H1 (cell line): ENCODE results near the gene ANKLE1. TPM values are rescaled to one million over a fixed set of nuclear protein-coding genes. Genes with fewer than 3 reads are reported as not detected.

Source experiments
- CTCF ChIA-PET: fragments of 300-600 bp; sonication (Branson Sonifier 250); formaldehyde crosslinking; loops from one replicate; lab custom pipeline; 2021; ENCODE audit not compliant: partially characterized antibody; lab: Charles Lee
- POLR2A ChIA-PET: fragments of 300-600 bp; sonication (Branson Sonifier 250); formaldehyde crosslinking; loops from one replicate; lab custom pipeline; 2021; ENCODE audit warnings: inconsistent platforms; ENCODE audit not compliant: partially characterized antibody; lab: Charles Lee
- DNase-seq, 2 experiments: peaks; one replicate each; pipeline versions ENCODE4 v3.0.0 to v3.0.0-alpha.2; 2010 to 2022; ENCODE audit warnings: low spot score in 2 of 2, low read depth in 1 of 2, mixed read lengths in 1 of 2
- FAIRE-seq: peaks from 2 replicates; lab custom pipeline; 2011; peaks lifted over from hg19 to GRCh38; lab: Jason Lieb, UNC
- H2AFZ ChIP-seq: 2 replicates; pipeline ENCODE4 v1.8.1; 2012; ENCODE audit warnings: low read length, inconsistent platforms
- H2AK5ac ChIP-seq: 2 replicates; pipeline ENCODE4 v1.6.1; 2013; ENCODE audit warnings: low read depth, low read length
- H2BK120ac ChIP-seq: replicated peaks from 2 replicates; pipeline ENCODE3; 2013; ENCODE audit warnings: low read depth, low read length, inconsistent platforms
- H2BK12ac ChIP-seq: 2 replicates; pipeline ENCODE4 v1.6.1; 2013; ENCODE audit warnings: low read depth, low read length
- H2BK15ac ChIP-seq: 2 replicates; pipeline ENCODE4 v1.6.1; 2013; ENCODE audit warnings: low read length
- H2BK20ac ChIP-seq: 2 replicates; pipeline ENCODE4 v1.6.1; 2013; ENCODE audit warnings: low read length
- H2BK5ac ChIP-seq: 2 replicates; pipeline ENCODE4 v1.6.1; 2013; ENCODE audit warnings: low read depth, low read length
- H3K14ac ChIP-seq: 2 replicates; pipeline ENCODE4 v1.6.1; 2013; ENCODE audit warnings: inconsistent platforms; ENCODE audit not compliant: insufficient read length
- H3K18ac ChIP-seq: 2 replicates; pipeline ENCODE4 v1.6.1; 2013; ENCODE audit warnings: low read length; ENCODE audit errors: extremely low read depth
- H3K23ac ChIP-seq: 2 replicates; pipeline ENCODE4 v1.6.1; 2013; ENCODE audit warnings: inconsistent platforms; ENCODE audit not compliant: insufficient read length
- H3K23me2 ChIP-seq: 2 replicates; pipeline ENCODE4 v1.6.1; 2013; ENCODE audit warnings: low read depth, low read length
- H3K27ac ChIP-seq: 2 replicates; pipeline ENCODE4 v1.6.1; 2011; ENCODE audit warnings: low read depth, low read length, inconsistent platforms
- H3K27me3 ChIP-seq, 4 experiments: replicated peaks in 1 of 4; 1 replicate in 1 of 4; 2 replicates in 3 of 4; pipeline versions ENCODE4 v1.6.1 to v1.8.1; 2011 to 2013; ENCODE audit warnings: low read length in 3 of 4, mild to moderate bottlenecking in 3 of 4, inconsistent platforms in 2 of 4, mixed read lengths in 2 of 4, moderate library complexity in 1 of 4; ENCODE audit not compliant: control insufficient read depth in 3 of 4, insufficient read depth in 3 of 4; ENCODE audit errors: extremely low read depth in 1 of 4
- H3K36me3 ChIP-seq, 4 experiments: 2 replicates each; pipeline versions ENCODE4 v1.6.1 to v1.8.1; 2011 to 2013; ENCODE audit warnings: mild to moderate bottlenecking in 4 of 4, low read length in 3 of 4, moderate library complexity in 2 of 4, control low read depth in 1 of 4, inconsistent platforms in 1 of 4; ENCODE audit not compliant: insufficient read depth in 4 of 4, control insufficient read depth in 2 of 4
- H3K4ac ChIP-seq: replicated peaks from 2 replicates; pipeline ENCODE3; 2013; ENCODE audit warnings: low read length, low read depth, mixed read lengths, inconsistent platforms; ENCODE audit not compliant: insufficient read length
- H3K4me1 ChIP-seq, 4 experiments: replicated peaks in 1 of 4; 1 replicate in 1 of 4; 2 replicates in 3 of 4; pipeline versions ENCODE4 v1.6.1 to v1.8.1; 2011 to 2013; ENCODE audit warnings: low read length in 3 of 4, inconsistent platforms in 2 of 4, mixed read lengths in 1 of 4; ENCODE audit not compliant: insufficient read depth in 4 of 4, control insufficient read depth in 3 of 4
- H3K4me2 ChIP-seq, 2 experiments: 2 replicates each; pipeline versions ENCODE4 v1.6.1 to v1.8.1; 2011 to 2013; ENCODE audit warnings: low read depth in 2 of 2, low read length in 2 of 2, control low read depth in 1 of 2, inconsistent platforms in 1 of 2, mild to moderate bottlenecking in 1 of 2; ENCODE audit not compliant: insufficient read depth in 1 of 2
- H3K4me3 ChIP-seq, 4 experiments: fragments of 200-600, 300-600 bp in 1 of 4; sonication (generic), shearing (Covaris generic), sonication (Bioruptor Twin) in 1 of 4; 2 replicates each; pipeline versions ENCODE4 v1.5.1 to v1.8.1; 2011 to 2016; ENCODE audit warnings: low read length in 4 of 4, low read depth in 3 of 4, control low read depth in 2 of 4, inconsistent platforms in 2 of 4, mild to moderate bottlenecking in 2 of 4, mixed read lengths in 1 of 4, moderate library complexity in 1 of 4; ENCODE audit not compliant: insufficient read depth in 2 of 4; ENCODE audit errors: extremely low read depth in 1 of 4
- H3K56ac ChIP-seq: replicated peaks from 2 replicates; pipeline ENCODE3; 2013; ENCODE audit warnings: low read depth, mild to moderate bottlenecking, mixed read lengths, low read length, inconsistent platforms; ENCODE audit not compliant: insufficient read length
- H3K79me1 ChIP-seq: 2 replicates; pipeline ENCODE4 v1.6.1; 2013; ENCODE audit warnings: low read depth, low read length, control low read depth
- H3K79me2 ChIP-seq, 2 experiments: 2 replicates each; pipeline versions ENCODE4 v1.6.1 to v1.8.1; 2012 to 2013; ENCODE audit warnings: low read length in 2 of 2, mild to moderate bottlenecking in 2 of 2, inconsistent platforms in 1 of 2; ENCODE audit not compliant: insufficient read depth in 2 of 2, control insufficient read depth in 1 of 2
- H3K9ac ChIP-seq, 4 experiments: replicated peaks in 1 of 4; 1 replicate in 1 of 4; 2 replicates in 3 of 4; pipeline versions ENCODE4 v1.6.1 to v1.8.1; 2011 to 2013; ENCODE audit warnings: low read depth in 3 of 4, low read length in 3 of 4, control low read depth in 2 of 4, mild to moderate bottlenecking in 2 of 4, moderate library complexity in 2 of 4, inconsistent platforms in 1 of 4; ENCODE audit errors: extremely low read depth in 1 of 4
- H3K9me3 ChIP-seq, 2 experiments: 2 replicates each; pipeline versions ENCODE4 v1.6.1 to v1.8.1; 2012 to 2013; ENCODE audit warnings: mild to moderate bottlenecking in 2 of 2, moderate library complexity in 2 of 2, control low read depth in 1 of 2, inconsistent platforms in 1 of 2, low read depth in 1 of 2, low read length in 1 of 2, mixed read lengths in 1 of 2; ENCODE audit not compliant: insufficient read depth in 2 of 2
- H4K20me1 ChIP-seq, 2 experiments: replicated peaks in 1 of 2; 2 replicates each; pipeline versions ENCODE3 to v1.8.1; 2011 to 2013; ENCODE audit warnings: inconsistent platforms in 2 of 2, low read length in 2 of 2, mild to moderate bottlenecking in 1 of 2; ENCODE audit not compliant: insufficient read depth in 2 of 2, control insufficient read depth in 1 of 2
- H4K5ac ChIP-seq: 2 replicates; pipeline ENCODE4 v1.6.1; 2013; ENCODE audit warnings: low read length, low read depth, mixed read lengths, inconsistent platforms; ENCODE audit not compliant: insufficient read length
- H4K8ac ChIP-seq: 2 replicates; pipeline ENCODE4 v1.8.0; 2013; ENCODE audit warnings: mild to moderate bottlenecking, moderate library complexity, low read length, inconsistent platforms; ENCODE audit not compliant: insufficient read depth; ENCODE audit errors: extremely low read depth
- H4K91ac ChIP-seq: replicated peaks from 2 replicates; pipeline ENCODE3; 2013; ENCODE audit warnings: low read length, mixed read lengths, inconsistent platforms; ENCODE audit not compliant: insufficient read length
- CTBP2 ChIP-seq: IDR thresholded peaks from 2 replicates; pipeline ENCODE4 v1.7.0; 2011; ENCODE audit warnings: borderline replicate concordance, mild to moderate bottlenecking, moderate library complexity, mixed read lengths, low read length; ENCODE audit not compliant: insufficient read depth, insufficient read length
- KDM5A ChIP-seq: fragments of 200-600 bp; IDR thresholded peaks from 2 replicates; pipeline ENCODE4 v1.7.1; 2012; ENCODE audit warnings: mild to moderate bottlenecking, low read length, inconsistent platforms, mixed read lengths
- RBBP5 ChIP-seq: IDR thresholded peaks from 2 replicates; pipeline ENCODE4 v1.7.1; 2012; ENCODE audit warnings: low read depth, mild to moderate bottlenecking, inconsistent platforms, low read length, moderate library complexity, borderline replicate concordance
- WGBS, 2 experiments: shearing (Covaris generic) in 1 of 2; methylation state at CpG; one replicate each; pipeline versions ENCODE4 v1.1.6 to v1.1.7; 2013 to 2015; ENCODE audit warnings: low lambda C conversion rate in 2 of 2, mixed read lengths in 2 of 2, inconsistent platforms in 1 of 2, low coverage in 1 of 2, missing lambda C conversion rate in 1 of 2; ENCODE audit not compliant: insufficient replicate concordance in 2 of 2, insufficient coverage in 1 of 2, insufficient read length in 1 of 2; ENCODE audit errors: extremely low coverage in 1 of 2, missing lambda C conversion rate in 1 of 2; 5-methylcytosine and 5-hydroxymethylcytosine counted together
- polyA plus RNA-seq, 7 experiments: library from polyadenylated mRNA; depleted of rRNA in 3 of 7; stranded (reverse) in 5 of 7; unstranded in 2 of 7; fragments of >200 nt in 5 of 7; fragments of 200-250 nt in 2 of 7; gene quantifications; 1 replicate in 5 of 7; 2 replicates in 1 of 7; 4 replicates in 1 of 7; pipeline versions ENCODE4 v1.2.1 to v1.2.3, GENCODE V29; 2011 to 2013; ENCODE audit warnings: missing spikeins in 2 of 7, mixed read lengths in 2 of 7
- total RNA-seq: library from RNA; stranded (reverse); fragmentation: NEBNext Ultra II Directional; extraction: Animal tissue kit (Norgen Biotek cat#: 25700); gene quantifications from 2 replicates; pipeline ENCODE4 v1.2.1, GENCODE V29; 2021

Gene ANKLE1
- total and polyA plus RNA-seq, 2 of the 8 experiments (the other 6 are each of a cell fraction or from before 2014, with no cell fraction given) = 6.1 to 9.6 TPM

- Histone ChIP-seq H2BK15ac (peak overlapping the region; percentile 40; the same call in 1 of the 2 replicates), H2BK20ac (no peak overlapping the region), H2BK5ac (no peak overlapping the region), H3K4me1 (peaks cover 12 to 22% (median 15%) of the 10 kb centered on the region in 4 experiments), H3K23me2 (peaks cover 10% of the 10 kb centered on the region), H2BK120ac (no peak overlapping the region), H3K14ac (no peak overlapping the region), H3K36me3 (peaks cover 0 to 9% (median 0%) of the 10 kb centered on the region in 4 experiments; a peak in 2 of 8 replicates), H4K8ac (no peak overlapping the region), H3K4me3 (peak overlapping the region in 1 of 4 experiments; percentile 78; a peak in 3 of 8 replicates), H3K23ac (no peak overlapping the region), H2AK5ac (peak overlapping the region; percentile 61; the same call in 1 of the 2 replicates), H3K4ac (no peak overlapping the region), H4K5ac (no peak overlapping the region), H3K4me2 (peak overlapping the region; percentile 59 to 82), H3K27ac (no peak overlapping the region), H2AFZ (no peak overlapping the region), H4K91ac (no peak overlapping the region), H3K56ac (no peak overlapping the region), H3K9ac (peak overlapping the region in 1 of 4 experiments; percentile 25; a peak in 2 of 7 replicates), H2BK12ac (peak overlapping the region; percentile 92; the same call in 1 of the 2 replicates), H3K27me3 (no peaks in the 10 kb centered on the region), H4K20me1 (peaks cover 1 to 10% of the 10 kb centered on the region in 2 experiments), H3K18ac (no peak overlapping the region; the same call in 1 of the 2 replicates), H3K79me1 (peaks cover 6% of the 10 kb centered on the region), H3K79me2 (peaks cover 2 to 8% of the 10 kb centered on the region in 2 experiments; a peak in 3 of 4 replicates), H3K9me3 (no peaks in the 10 kb centered on the region)
- FAIRE-seq (no peak), DNase-seq (no peak)
- ChIA-PET CTCF (interaction anchor here (0.6 to 3.0 kb wide), 17 partner anchors 9 to 224 kb away, joined by 3 to 29 read pairs (median 4); partner anchors contain the start of genes ANO8 and USE1), POLR2A (interaction anchor here (0.6 to 18.5 kb wide), 9 partner anchors 10 to 138 kb away, joined by 3 to 329 read pairs (median 5); partner anchors contain the start of genes ANO8, BABAM1 and USE1)
- WGBS, 2 experiments = 9% methylated on average over 7 of the region's 7 CpGs; no CpG with 5 or more reads in 1 of the 2 experiments
- TF ChIP-seq CTBP2 (peak; percentile 88), KDM5A (no peak), RBBP5 (0 out of 2 replicates have a peak, but pooled peaks have one; percentile 15)
These were observed 23.5 kb downstream of the ANKLE1 start for GRCh38 chr19:17305216-17305516.
